NCI-H2196 (cell line): ENCODE results near the gene RBM42.

Source experiments
- DNase-seq: peaks from one replicate; lab custom pipeline; 2025; ENCODE audit not compliant: unreplicated experiment; lab: John Stamatoyannopoulos, UW

The RBM42 gene

GRCh38 chr19:35619290-35619923 is 9.4 kb upstream of the RBM42 start:
- no peak for DNase-seq

- no peak for DNase-seq
Measured at GRCh38 chr19:35620001-35620400, 8.8 kb upstream of the RBM42 start.

- DNase-seq: no peak
Measured at GRCh38 chr19:35621708-35622107, 7.1 kb upstream of the RBM42 start.

- DNase-seq: no peak
Measured at GRCh38 chr19:35622750-35623149, 6.1 kb upstream of the RBM42 start.

- no peak for DNase-seq
Measured at GRCh38 chr19:35623327-35624010, 5.4 kb upstream of the RBM42 start.

GRCh38 chr19:35628264-35628564 is 622 bp upstream of the RBM42 start:
- no peak for DNase-seq

- DNase-seq: no peak
Measured at GRCh38 chr19:35629332-35629633, 447 bp downstream of the RBM42 start.

GRCh38 chr19:35633727-35634440 is 5.0 kb downstream of the RBM42 start:
- no peak for DNase-seq

- no peak for DNase-seq
Measured at GRCh38 chr19:35636651-35637050, 7.8 kb downstream of the RBM42 start.

GRCh38 chr19:35637165-35637564 is 8.3 kb downstream of the RBM42 start:
- no peak for DNase-seq

GRCh38 chr19:35639321-35639639 is 10.4 kb downstream of the RBM42 start:
- DNase-seq: no peak

GRCh38 chr19:35639863-35640262 is 11.0 kb downstream of the RBM42 start:
- DNase-seq: no peak

GRCh38 chr19:35641515-35642151 is 12.8 kb downstream of the RBM42 start, which contains the start of gene ETV2:
TSS of gene ETV2 (plus strand) at chr19:35641745. CDS start at chr19:35642461, 716 bp downstream.
- DNase-seq: no peak

- DNase-seq: no peak
Measured at GRCh38 chr19:35642312-35642711, 13.5 kb downstream of the RBM42 start.

GRCh38 chr19:35642798-35643254 is 14.0 kb downstream of the RBM42 start:
- DNase-seq: no peak

GRCh38 chr19:35643255-35644205 is 14.7 kb downstream of the RBM42 start:
- peak; percentile 93 for DNase-seq

GRCh38 chr19:35644206-35644986 is 15.6 kb downstream of the RBM42 start:
- DNase-seq: peak; percentile 96

GRCh38 chr19:35644987-35645679 is 16.3 kb downstream of the RBM42 start:
- peak; percentile 71 for DNase-seq

- DNase-seq: no peak
Measured at GRCh38 chr19:35645680-35646511, 17.1 kb downstream of the RBM42 start.
